ENCODE data around the gene EN2. TPM values are rescaled to one million over a fixed set of nuclear protein-coding genes. Genes with fewer than 3 reads are reported as not detected.

The EN2 gene
- total and polyA plus RNA-seq, 2 of the 4 experiments (the other 2 are of a cell fraction), result not detected

DNA sequence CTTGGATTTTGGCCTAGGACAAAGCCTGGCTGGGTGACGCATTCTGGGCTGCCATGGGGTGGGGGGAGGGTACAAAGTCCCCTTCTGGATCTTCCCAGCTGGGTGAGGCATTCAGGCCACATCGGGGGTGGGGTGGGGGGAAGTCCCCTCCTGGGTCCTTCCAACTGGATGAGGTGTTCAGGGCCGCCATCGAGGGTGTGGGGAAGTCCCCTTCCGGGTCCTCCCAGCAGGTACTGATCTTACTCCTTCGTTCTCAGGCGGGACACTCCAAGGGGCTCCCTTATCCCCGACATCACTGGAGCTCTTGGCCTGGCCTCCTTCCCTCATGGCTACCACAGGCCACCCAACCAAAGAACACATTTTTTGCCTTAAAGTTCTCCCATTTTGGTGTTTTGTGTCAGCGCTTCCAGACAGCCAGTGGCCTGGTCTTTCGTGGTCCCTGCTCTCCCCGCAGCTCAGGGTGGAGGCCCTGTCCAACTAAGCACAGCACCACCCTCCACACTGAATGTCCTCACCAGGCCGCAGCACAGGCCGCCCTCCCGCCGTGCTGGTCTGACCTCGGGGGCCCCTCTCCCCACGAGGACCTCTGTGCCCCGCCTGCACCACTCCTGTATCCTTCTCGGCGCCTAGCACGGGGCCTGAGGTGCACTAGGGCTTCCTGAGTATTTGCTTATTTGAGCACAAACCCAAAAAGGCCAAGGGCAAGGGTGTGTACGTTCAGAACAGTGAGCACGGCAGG, 38.5 kb downstream of the EN2 start:
- WGBS, 2 experiments (ENCODE audit: extremely low coverage in 2 of 2, insufficient read length in 1 of 2), result 55% methylated on average over 10 of the region's 23 CpGs; no CpG with 5 or more reads in 1 of the 2 experiments
- TF ChIP-seq MAZ (IDR thresholded peaks at IDR 0.05; ENCODE audit: borderline replicate concordance, low read depth, low read length), result no peak
- no peak for TF ChIP-seq RCOR1 (IDR thresholded peaks at IDR 0.05; ENCODE audit: insufficient replicate concordance, low read length)
- TF ChIP-seq, protein P1, sequence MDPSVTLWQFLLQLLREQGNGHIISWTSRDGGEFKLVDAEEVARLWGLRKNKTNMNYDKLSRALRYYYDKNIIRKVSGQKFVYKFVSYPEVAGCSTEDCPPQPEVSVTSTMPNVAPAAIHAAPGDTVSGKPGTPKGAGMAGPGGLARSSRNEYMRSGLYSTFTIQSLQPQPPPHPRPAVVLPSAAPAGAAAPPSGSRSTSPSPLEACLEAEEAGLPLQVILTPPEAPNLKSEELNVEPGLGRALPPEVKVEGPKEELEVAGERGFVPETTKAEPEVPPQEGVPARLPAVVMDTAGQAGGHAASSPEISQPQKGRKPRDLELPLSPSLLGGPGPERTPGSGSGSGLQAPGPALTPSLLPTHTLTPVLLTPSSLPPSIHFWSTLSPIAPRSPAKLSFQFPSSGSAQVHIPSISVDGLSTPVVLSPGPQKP (IDR thresholded peaks at IDR 0.05; ENCODE audit: borderline replicate concordance, low read depth, low read length), result no peak
- TF ChIP-seq, protein P2, sequence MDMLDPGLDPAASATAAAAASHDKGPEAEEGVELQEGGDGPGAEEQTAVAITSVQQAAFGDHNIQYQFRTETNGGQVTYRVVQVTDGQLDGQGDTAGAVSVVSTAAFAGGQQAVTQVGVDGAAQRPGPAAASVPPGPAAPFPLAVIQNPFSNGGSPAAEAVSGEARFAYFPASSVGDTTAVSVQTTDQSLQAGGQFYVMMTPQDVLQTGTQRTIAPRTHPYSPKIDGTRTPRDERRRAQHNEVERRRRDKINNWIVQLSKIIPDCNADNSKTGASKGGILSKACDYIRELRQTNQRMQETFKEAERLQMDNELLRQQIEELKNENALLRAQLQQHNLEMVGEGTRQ (IDR thresholded peaks at IDR 0.05; ENCODE audit: low read depth, low read length), result no peak
- no peak for TF ChIP-seq NFE2L2 (IDR thresholded peaks at IDR 0.05; ENCODE audit: low read depth, low read length)
- TF ChIP-seq MAFK (IDR thresholded peaks at IDR 0.05; ENCODE audit: low read depth, low read length), result no peak
- TF ChIP-seq, protein P3, sequence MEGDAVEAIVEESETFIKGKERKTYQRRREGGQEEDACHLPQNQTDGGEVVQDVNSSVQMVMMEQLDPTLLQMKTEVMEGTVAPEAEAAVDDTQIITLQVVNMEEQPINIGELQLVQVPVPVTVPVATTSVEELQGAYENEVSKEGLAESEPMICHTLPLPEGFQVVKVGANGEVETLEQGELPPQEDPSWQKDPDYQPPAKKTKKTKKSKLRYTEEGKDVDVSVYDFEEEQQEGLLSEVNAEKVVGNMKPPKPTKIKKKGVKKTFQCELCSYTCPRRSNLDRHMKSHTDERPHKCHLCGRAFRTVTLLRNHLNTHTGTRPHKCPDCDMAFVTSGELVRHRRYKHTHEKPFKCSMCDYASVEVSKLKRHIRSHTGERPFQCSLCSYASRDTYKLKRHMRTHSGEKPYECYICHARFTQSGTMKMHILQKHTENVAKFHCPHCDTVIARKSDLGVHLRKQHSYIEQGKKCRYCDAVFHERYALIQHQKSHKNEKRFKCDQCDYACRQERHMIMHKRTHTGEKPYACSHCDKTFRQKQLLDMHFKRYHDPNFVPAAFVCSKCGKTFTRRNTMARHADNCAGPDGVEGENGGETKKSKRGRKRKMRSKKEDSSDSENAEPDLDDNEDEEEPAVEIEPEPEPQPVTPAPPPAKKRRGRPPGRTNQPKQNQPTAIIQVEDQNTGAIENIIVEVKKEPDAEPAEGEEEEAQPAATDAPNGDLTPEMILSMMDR (conservative IDR thresholded peaks at IDR 0.05; ENCODE audit: low read depth, low read length), result no peak
- no peak for TF ChIP-seq RFX5 (IDR thresholded peaks at IDR 0.05; ENCODE audit: low read depth, low read length)
- TF ChIP-seq CHD1 (IDR thresholded peaks at IDR 0.05; ENCODE audit: low read depth, low read length), result no peak
- TF ChIP-seq MXI1 (IDR thresholded peaks at IDR 0.05; ENCODE audit: borderline replicate concordance, low read depth, low read length), result no peak
- no peak for TF ChIP-seq POLR2A (IDR thresholded peaks at IDR 0.05; ENCODE audit: low read depth, low read length)
- no peak for TF ChIP-seq RAD21 (IDR thresholded peaks at IDR 0.05; ENCODE audit: low read length)
- TF ChIP-seq FOS (IDR thresholded peaks at IDR 0.05; ENCODE audit: low read depth, low read length), result no peak

More for the DNA sequence above, 38.5 kb downstream of the EN2 start:
- no peak overlapping the region for H2BK20ac ChIP-seq (ENCODE audit: low read depth, low read length)
- H2AFZ ChIP-seq (replicated peaks; ENCODE audit: low read length, poor library complexity), result no peak overlapping the region
- ATAC-seq (ENCODE audit: low read depth) (no peak), DNase-seq (no peak)
- no peak overlapping the region for H4K8ac ChIP-seq (ENCODE audit: low read depth in 2 of 2, low read length in 2 of 2)
- no peak overlapping the region for H2BK120ac ChIP-seq (ENCODE audit: low read depth, low read length)
- no peak overlapping the region for H4K91ac ChIP-seq (ENCODE audit: insufficient read depth, low read depth, low read length)
- H3K56ac ChIP-seq (ENCODE audit: extremely low read depth, insufficient read depth, low read length), result no peak overlapping the region
- no peak overlapping the region for H3K23ac ChIP-seq (ENCODE audit: low read depth, low read length)
- no peak overlapping the region for H3K27ac ChIP-seq (ENCODE audit: insufficient read depth, low read length)
- no peaks in the 10 kb centered on the region for H3K9me3 ChIP-seq (ENCODE audit: control insufficient read depth, insufficient read depth, low read length)
- H2AK5ac ChIP-seq (ENCODE audit: low read depth, low read length), result no peak overlapping the region
- H2BK5ac ChIP-seq (ENCODE audit: low read depth, low read length, poor library complexity, severe bottlenecking), result no peak overlapping the region
- no peak overlapping the region for H2BK15ac ChIP-seq (ENCODE audit: low read depth, low read length)
- H3K4me1 ChIP-seq (ENCODE audit: control insufficient read depth, insufficient read depth, low read length), result no peaks in the 10 kb centered on the region
- ChIA-PET POLR2A (ENCODE audit: unreplicated experiment) (no interaction called here), CTCF (no interaction called here)
- no peak overlapping the region for H2AK9ac ChIP-seq (replicated peaks; ENCODE audit: low read depth, low read length, poor library complexity)
- dilution Hi-C loops (cut with HindIII; ENCODE audit: low sequenced_read_pairs, unreplicated experiment) (no loop called here), intact Hi-C loops (cut with micrococcal nuclease) (no loop called here), in situ Hi-C loops (cut with MboI; ENCODE audit: low sequenced_read_pairs) (no loop called here)
- H3K18ac ChIP-seq (ENCODE audit: low read depth, low read length), result no peak overlapping the region
- BruUV-seq (replicated peaks), result no TSS peak
- H3K27me3 ChIP-seq (ENCODE audit: control insufficient read depth, insufficient read depth, low read length), result peaks cover 5% of the 10 kb centered on the region
- no peak overlapping the region for H3K14ac ChIP-seq (replicated peaks; ENCODE audit: low read depth, low read length)
- no peak overlapping the region for H4K5ac ChIP-seq (ENCODE audit: low read depth, low read length)
- H3K4me2 ChIP-seq (ENCODE audit: low read depth, low read length), result no peak overlapping the region
- no peaks in the 10 kb centered on the region for H3K79me1 ChIP-seq (ENCODE audit: low read depth in 1 of 2, low read length in 2 of 2)
- no peaks in the 10 kb centered on the region for H4K20me1 ChIP-seq (ENCODE audit: insufficient read depth, low read length)
- no peak overlapping the region for H3K9ac ChIP-seq (ENCODE audit: low read depth, low read length)
- no peak overlapping the region for H3K4me3 ChIP-seq (ENCODE audit: insufficient read depth, low read depth, low read length)
- H3K9me1 ChIP-seq (ENCODE audit: insufficient read depth, low read length), result no peaks in the 10 kb centered on the region
- no peak overlapping the region for H3K4ac ChIP-seq (ENCODE audit: low read depth, low read length)
- H3K36me3 ChIP-seq (ENCODE audit: control insufficient read depth, insufficient read depth, low read length), result no peaks in the 10 kb centered on the region
